CD4-positive, alpha-beta T cell (primary cell): ENCODE data around the gene NELFB. TPM values are rescaled to one million over a fixed set of nuclear protein-coding genes. Genes with fewer than 3 reads are reported as not detected.

ENCODE experiments used
- ATAC-seq: fragments of 200-7000 bp; cut with Tn5 transposase; one replicate; pipeline ENCODE4 v1.10.0; 2022; ENCODE audit warnings: mild to moderate bottlenecking; ENCODE audit not compliant: poor library complexity
- CTCF ChIA-PET: fragments of 350-600 bp; sonication (Branson Sonifier 250); formaldehyde crosslinking; loops from one replicate; lab custom pipeline; 2021; ENCODE audit warnings: antibody characterized with exemption, inconsistent platforms; lab: Charles Lee
- POLR2A ChIA-PET: fragments of 350-600 bp; sonication (Branson Sonifier 250); formaldehyde crosslinking; loops from one replicate; lab custom pipeline; 2021; ENCODE audit warnings: antibody characterized with exemption, inconsistent platforms; lab: Charles Lee
- DNase-seq, 14 experiments: peaks; one replicate each; pipeline ENCODE4 v3.0.0-alpha.2; 2013 to 2020; ENCODE audit warnings: mixed read lengths in 2 of 14
- H3K27ac ChIP-seq, 2 donors: one replicate each; pipeline versions ENCODE4 v1.5.1 to v1.7.0; 2013; ENCODE audit warnings: low read length in 2 of 2, low read depth in 1 of 2, mild to moderate bottlenecking in 1 of 2
- H3K27me3 ChIP-seq, 2 experiments: 1 replicate in 1 of 2; 2 replicates in 1 of 2; pipeline versions ENCODE4 v1.6.1 to v1.7.0; 2013; ENCODE audit warnings: low read length in 2 of 2, control low read depth in 1 of 2, mild to moderate bottlenecking in 1 of 2, moderate library complexity in 1 of 2; ENCODE audit not compliant: insufficient read depth in 2 of 2, control insufficient read depth in 1 of 2
- H3K36me3 ChIP-seq: one replicate; pipeline ENCODE4 v1.6.1; 2013; ENCODE audit warnings: low read length, control low read depth; ENCODE audit not compliant: insufficient read depth
- H3K4me1 ChIP-seq: one replicate; pipeline ENCODE4 v1.6.1; 2013; ENCODE audit warnings: low read length, control low read depth; ENCODE audit not compliant: insufficient read depth
- H3K4me3 ChIP-seq: one replicate; pipeline ENCODE4 v1.5.1; 2013; ENCODE audit warnings: mild to moderate bottlenecking, low read length, moderate library complexity
- H3K9me3 ChIP-seq, 2 experiments: 1 replicate in 1 of 2; 2 replicates in 1 of 2; pipeline versions ENCODE4 v1.6.1 to v1.7.0; 2013; ENCODE audit warnings: low read length in 2 of 2, mild to moderate bottlenecking in 2 of 2, control low read depth in 1 of 2, moderate library complexity in 1 of 2; ENCODE audit not compliant: control insufficient read depth in 1 of 2, insufficient read depth in 1 of 2
- H3K27ac Mint-ChIP-seq: one replicate; pipeline ENCODE4 v1.8.0; 2020; ENCODE audit warnings: mixed read lengths
- H3K27me3 Mint-ChIP-seq: one replicate; pipeline ENCODE4 v1.8.0; 2021; ENCODE audit warnings: mixed read lengths
- H3K36me3 Mint-ChIP-seq: one replicate; pipeline ENCODE4 v1.8.0; 2021; ENCODE audit warnings: low read depth, mixed read lengths
- H3K4me1 Mint-ChIP-seq: one replicate; pipeline ENCODE4 v1.8.0; 2021; ENCODE audit warnings: low read depth, mixed read lengths
- H3K4me3 Mint-ChIP-seq: one replicate; pipeline ENCODE4 v1.8.0; 2020; ENCODE audit warnings: mild to moderate bottlenecking, mixed read lengths
- H3K9me3 Mint-ChIP-seq: one replicate; pipeline ENCODE4 v1.8.0; 2020; ENCODE audit warnings: mixed read lengths
- CTCF ChIP-seq: fragments of 200-600 bp; IDR thresholded peaks from one replicate; pipeline ENCODE4 v1.8.0; 2022; ENCODE audit warnings: antibody characterized with exemption, mild to moderate bottlenecking
- intact Hi-C, 2 experiments: fragments of 100-400 bp; cut with DNase I in 1 of 2; cut with micrococcal nuclease in 1 of 2; formaldehyde crosslinking; loops; one replicate each; pipeline versions ENCODE4 v1.15.1 to v1.9.0; 2023 to 2025; cut with DNase I, micrococcal nuclease
- total RNA-seq, 174 experiments: library from RNA in 2 of 174; stranded (reverse) in 2 of 174; gene quantifications; one replicate each; pipeline ENCODE4 v1.2.3 and lab custom pipeline; 2021 to 2026

Gene NELFB
- total RNA-seq, 2 experiments from 2014 or later = 20.7 to 21.2 TPM

- no peak overlapping the region for H3K27ac ChIP-seq
- H3K9me3 ChIP-seq = no peaks in the 10 kb centered on the region
- TF ChIP-seq CTCF = no peak
- DNase-seq = peak in 8 of 14 experiments; percentile 29 to 68 (median 44)
- intact Hi-C loops = no loop called here
- Mint-ChIP-seq H3K4me3 (no peak overlapping the region), H3K4me1 (peaks cover 16% of the 10 kb centered on the region), H3K9me3 (no peaks in the 10 kb centered on the region), H3K27me3 (no peaks in the 10 kb centered on the region), H3K27ac (peak overlapping the region; percentile 35), H3K36me3 (peaks cover 33% of the 10 kb centered on the region)
- CTCF ChIA-PET = no interaction called here
- peaks cover 18% of the 10 kb centered on the region for H3K4me1 ChIP-seq
- peak; percentile 76 for ATAC-seq
- peaks cover 45% of the 10 kb centered on the region for H3K36me3 ChIP-seq
- H3K27me3 ChIP-seq = no peaks in the 10 kb centered on the region
- POLR2A ChIA-PET = interaction anchor here (1.2 kb wide), 1 partner anchor 16 kb away, joined by 3 read pairs; the partner anchor contains the start of gene NELFB
- no peak overlapping the region for H3K4me3 ChIP-seq
Measured at GRCh38 chr9:137270929-137271695, 16.0 kb downstream of the NELFB start.

- intact Hi-C loops = no loop called here
- H3K27me3 ChIP-seq = peaks cover 0 to under 1% of the 10 kb centered on the region in 2 experiments
- Mint-ChIP-seq H3K4me1 (peaks cover 17% of the 10 kb centered on the region), H3K4me3 (no peak overlapping the region), H3K9me3 (no peaks in the 10 kb centered on the region), H3K27ac (peak overlapping the region; percentile 35), H3K27me3 (peaks cover 1% of the 10 kb centered on the region), H3K36me3 (peaks cover 33% of the 10 kb centered on the region)
- peaks cover 40% of the 10 kb centered on the region for H3K36me3 ChIP-seq
- no peak overlapping the region for H3K27ac ChIP-seq
- POLR2A ChIA-PET = interaction anchor here (1.2 kb wide), 1 partner anchor 16 kb away, joined by 3 read pairs; the partner anchor contains the start of gene NELFB
- CTCF ChIA-PET = no interaction called here
- DNase-seq = no peak
- H3K9me3 ChIP-seq = no peaks in the 10 kb centered on the region
- ATAC-seq = no peak
- no peak overlapping the region for H3K4me3 ChIP-seq
- no peak for TF ChIP-seq CTCF
- H3K4me1 ChIP-seq = peaks cover 24% of the 10 kb centered on the region
Measured at GRCh38 chr9:137271696-137272076, 16.6 kb downstream of the NELFB start.

GRCh38 chr9:137272241-137273094 lies 17.3 kb downstream of the NELFB start:
- H3K27ac ChIP-seq = no peak overlapping the region
- peaks cover 34% of the 10 kb centered on the region for H3K36me3 ChIP-seq
- no peaks in the 10 kb centered on the region for H3K9me3 Mint-ChIP-seq
- peaks cover 6 to 7% of the 10 kb centered on the region in 2 experiments for H3K27me3 ChIP-seq
- H3K9me3 ChIP-seq = no peaks in the 10 kb centered on the region
- H3K27me3 Mint-ChIP-seq = peaks cover 7% of the 10 kb centered on the region
- no peak for TF ChIP-seq CTCF
- H3K4me3 Mint-ChIP-seq = no peak overlapping the region
- DNase-seq = no peak
- CTCF ChIA-PET = no interaction called here
- no peak for ATAC-seq
- POLR2A ChIA-PET = interaction anchor here (1.1 kb wide), 1 partner anchor 10 kb away, joined by 3 read pairs; no protein-coding TSS in a partner anchor
- peaks cover 32% of the 10 kb centered on the region for H3K4me1 ChIP-seq
- H3K36me3 Mint-ChIP-seq = peaks cover 31% of the 10 kb centered on the region
- no peak overlapping the region for H3K27ac Mint-ChIP-seq
- intact Hi-C loops = no loop called here
- H3K4me1 Mint-ChIP-seq = peaks cover 23% of the 10 kb centered on the region
- no peak overlapping the region for H3K4me3 ChIP-seq
